ENCODE results near the gene CAND2. TPM values are rescaled to one million over a fixed set of nuclear protein-coding genes. Genes with fewer than 3 reads are reported as not detected.
"Not testable (repeated sequence)": the region's sequence is repeated elsewhere in the genome, so short reads cannot be mapped to it uniquely, and the experiment has no call there.

Gene CAND2
- total RNA-seq, 5 donors from 2014 or later (not counting 1 experiment from before 2014, with no cell fraction given), result 2.1 to 5.9 (median 3.2) TPM

GRCh38 chr3:12852201-12852600, 55.7 kb downstream of the CAND2 start:
- H3K9me3 Mint-ChIP-seq, result no peaks in the 10 kb centered on the region
- no CpG with 5 or more reads among the region's 3 CpGs for WGBS (ENCODE audit: insufficient coverage)
- H3K4me3 Mint-ChIP-seq, result no peak overlapping the region
- peaks cover 3 to 24% of the 10 kb centered on the region in 2 donors for H3K27me3 Mint-ChIP-seq
- ATAC-seq (replicated peaks in 1 of 4), result no peak
- H3K27me3 ChIP-seq (replicated peaks in 1 of 2; ENCODE audit: control insufficient read depth in 2 of 2, extremely low read depth in 1 of 2, insufficient read depth in 2 of 2, low read length in 1 of 2), result peaks cover 0 to 22% of the 10 kb centered on the region in 2 experiments
- no peaks in the 10 kb centered on the region for H3K4me1 ChIP-seq (ENCODE audit: control insufficient read depth in 1 of 2, extremely low read depth in 1 of 2, insufficient read depth in 2 of 2, low read length in 2 of 2)
- H3K4me1 Mint-ChIP-seq, result no peaks in the 10 kb centered on the region
- DNase-seq, result no peak
- no peaks in the 10 kb centered on the region for H3K36me3 Mint-ChIP-seq
- H3K9me3 ChIP-seq, result no peaks in the 10 kb centered on the region
- H3K4me3 ChIP-seq (ENCODE audit: control insufficient read depth in 1 of 2, extremely low read depth in 1 of 2, low read length in 1 of 2), result no peak overlapping the region
- ChIA-PET CTCF (interaction anchor here (0.6 to 0.7 kb wide), 2 partner anchors 702 to 1026 kb away, joined by 3 to 9 read pairs; no protein-coding TSS in a partner anchor), POLR2A (no interaction called here)
- no peak overlapping the region for H3K27ac Mint-ChIP-seq
- no peaks in the 10 kb centered on the region for H3K36me3 ChIP-seq (ENCODE audit: control insufficient read depth in 2 of 2, extremely low read depth in 1 of 2, insufficient read depth in 1 of 2, low read length in 1 of 2)
- H3K27ac ChIP-seq (ENCODE audit: low read length), result no peak overlapping the region

GRCh38 chr3:12853847-12854246, 57.4 kb downstream of the CAND2 start:
- H3K36me3 Mint-ChIP-seq; H3K9me3 ChIP-seq; H3K4me3 Mint-ChIP-seq; H3K9me3 Mint-ChIP-seq; H3K36me3 ChIP-seq (ENCODE audit: control insufficient read depth in 2 of 2, extremely low read depth in 1 of 2, insufficient read depth in 1 of 2, low read length in 1 of 2); DNase-seq; H3K4me1 Mint-ChIP-seq; H3K27ac Mint-ChIP-seq; H3K4me3 ChIP-seq (ENCODE audit: control insufficient read depth in 1 of 2, extremely low read depth in 1 of 2, low read length in 1 of 2); H3K4me1 ChIP-seq (ENCODE audit: control insufficient read depth in 1 of 2, extremely low read depth in 1 of 2, insufficient read depth in 2 of 2, low read length in 2 of 2); CTCF ChIA-PET; H3K27ac ChIP-seq (ENCODE audit: low read length); ATAC-seq (replicated peaks in 1 of 4): not testable (repeated sequence)
- POLR2A ChIA-PET, result interaction anchor here in 1 of 2 donors (0.5 kb wide), 1 partner anchor 91 kb away, joined by 12 read pairs; no protein-coding TSS in a partner anchor
- peaks cover 3 to 24% of the 10 kb centered on the region in 2 donors for H3K27me3 Mint-ChIP-seq
- WGBS (ENCODE audit: insufficient coverage), result 63% methylated on average over 2 of the region's 2 CpGs
- H3K27me3 ChIP-seq (replicated peaks in 1 of 2; ENCODE audit: control insufficient read depth in 2 of 2, extremely low read depth in 1 of 2, insufficient read depth in 2 of 2, low read length in 1 of 2), result peaks cover 0 to 22% of the 10 kb centered on the region in 2 experiments

GRCh38 chr3:12854565-12854964, 58.1 kb downstream of the CAND2 start:
- Mint-ChIP-seq H3K4me1 (no peaks in the 10 kb centered on the region), H3K9me3 (no peaks in the 10 kb centered on the region), H3K4me3 (no peak overlapping the region), H3K36me3 (no peaks in the 10 kb centered on the region), H3K27me3 (peaks cover 4 to 24% of the 10 kb centered on the region in 2 donors), H3K27ac (no peak overlapping the region)
- H3K9me3 ChIP-seq, result no peaks in the 10 kb centered on the region
- peaks cover 0 to 22% of the 10 kb centered on the region in 2 experiments for H3K27me3 ChIP-seq (replicated peaks in 1 of 2; ENCODE audit: control insufficient read depth in 2 of 2, extremely low read depth in 1 of 2, insufficient read depth in 2 of 2, low read length in 1 of 2)
- H3K27ac ChIP-seq (ENCODE audit: low read length), result no peak overlapping the region
- no peaks in the 10 kb centered on the region for H3K36me3 ChIP-seq (ENCODE audit: control insufficient read depth in 2 of 2, extremely low read depth in 1 of 2, insufficient read depth in 1 of 2, low read length in 1 of 2)
- H3K4me1 ChIP-seq (ENCODE audit: control insufficient read depth in 1 of 2, extremely low read depth in 1 of 2, insufficient read depth in 2 of 2, low read length in 2 of 2), result no peaks in the 10 kb centered on the region
- DNase-seq (no peak), ATAC-seq (replicated peaks in 1 of 4) (no peak)
- WGBS (ENCODE audit: insufficient coverage), result 92% methylated on average over 2 of the region's 4 CpGs
- no peak overlapping the region for H3K4me3 ChIP-seq (ENCODE audit: control insufficient read depth in 1 of 2, extremely low read depth in 1 of 2, low read length in 1 of 2)
- POLR2A ChIA-PET, result no interaction called here
- CTCF ChIA-PET, result no interaction called here

- DNase-seq (no peak), ATAC-seq (replicated peaks in 1 of 4) (no peak)
- H3K4me3 Mint-ChIP-seq, result no peak overlapping the region
- no peaks in the 10 kb centered on the region for H3K4me1 Mint-ChIP-seq
- ChIA-PET POLR2A (no interaction called here), CTCF (no interaction called here)
- Histone ChIP-seq H3K9me3 (no peaks in the 10 kb centered on the region), H3K27ac (ENCODE audit: low read length) (no peak overlapping the region), H3K36me3 (ENCODE audit: control insufficient read depth in 2 of 2, extremely low read depth in 1 of 2, insufficient read depth in 1 of 2, low read length in 1 of 2) (no peaks in the 10 kb centered on the region), H3K4me3 (ENCODE audit: control insufficient read depth in 1 of 2, extremely low read depth in 1 of 2, low read length in 1 of 2) (no peak overlapping the region), H3K4me1 (ENCODE audit: control insufficient read depth in 1 of 2, extremely low read depth in 1 of 2, insufficient read depth in 2 of 2, low read length in 2 of 2) (no peaks in the 10 kb centered on the region), H3K27me3 (replicated peaks in 1 of 2; ENCODE audit: control insufficient read depth in 2 of 2, extremely low read depth in 1 of 2, insufficient read depth in 2 of 2, low read length in 1 of 2) (peaks cover 0 to 23% of the 10 kb centered on the region in 2 experiments)
- no peaks in the 10 kb centered on the region for H3K36me3 Mint-ChIP-seq
- H3K9me3 Mint-ChIP-seq, result no peaks in the 10 kb centered on the region
- peaks cover 3 to 20% of the 10 kb centered on the region in 2 donors for H3K27me3 Mint-ChIP-seq
- H3K27ac Mint-ChIP-seq, result no peak overlapping the region
- whole genome bisulfite sequencing (ENCODE audit: insufficient coverage), result 78% methylated on average over 3 of the region's 5 CpGs
These were observed 60.1 kb downstream of the CAND2 start for GRCh38 chr3:12856626-12857025.

GRCh38 chr3:12859840-12860239, 63.4 kb downstream of the CAND2 start:
- WGBS (ENCODE audit: insufficient coverage), result 63% methylated on average over 1 of the region's 7 CpGs

GRCh38 chr3:12861611-12862010, 65.1 kb downstream of the CAND2 start:
- no peak for DNase-seq

More at GRCh38 chr3:12859840-12860239, 63.4 kb downstream of the CAND2 start:
- CTCF ChIA-PET, result no interaction called here
- POLR2A ChIA-PET, result no interaction called here
- Mint-ChIP-seq H3K27me3 (peaks cover 3 to 9% of the 10 kb centered on the region in 2 donors), H3K9me3 (peaks cover 0 to under 1% (median 0%) of the 10 kb centered on the region in 3 donors), H3K4me1 (no peaks in the 10 kb centered on the region), H3K4me3 (no peak overlapping the region), H3K36me3 (no peaks in the 10 kb centered on the region), H3K27ac (no peak overlapping the region)
- Histone ChIP-seq H3K4me1 (ENCODE audit: control insufficient read depth in 1 of 2, extremely low read depth in 1 of 2, insufficient read depth in 2 of 2, low read length in 2 of 2) (no peaks in the 10 kb centered on the region), H3K9me3 (no peaks in the 10 kb centered on the region), H3K4me3 (ENCODE audit: control insufficient read depth in 1 of 2, extremely low read depth in 1 of 2, low read length in 1 of 2) (no peak overlapping the region), H3K27me3 (replicated peaks in 1 of 2; ENCODE audit: control insufficient read depth in 2 of 2, extremely low read depth in 1 of 2, insufficient read depth in 2 of 2, low read length in 1 of 2) (peaks cover 0 to 24% of the 10 kb centered on the region in 2 experiments), H3K36me3 (ENCODE audit: control insufficient read depth in 2 of 2, extremely low read depth in 1 of 2, insufficient read depth in 1 of 2, low read length in 1 of 2) (no peaks in the 10 kb centered on the region), H3K27ac (ENCODE audit: low read length) (no peak overlapping the region)
- DNase-seq (no peak), ATAC-seq (replicated peaks in 1 of 4) (no peak)

GRCh38 chr3:12862387-12862786, 65.9 kb downstream of the CAND2 start:
- Mint-ChIP-seq H3K27me3 (peaks cover 3 to 21% of the 10 kb centered on the region in 2 donors), H3K4me1 (no peaks in the 10 kb centered on the region), H3K36me3 (peaks cover 3% of the 10 kb centered on the region), H3K27ac (no peak overlapping the region), H3K9me3 (peaks cover 5 to 9% (median 6%) of the 10 kb centered on the region in 3 donors), H3K4me3 (no peak overlapping the region)
- Histone ChIP-seq H3K27me3 (replicated peaks in 1 of 2; ENCODE audit: control insufficient read depth in 2 of 2, extremely low read depth in 1 of 2, insufficient read depth in 2 of 2, low read length in 1 of 2) (peaks cover 0 to 28% of the 10 kb centered on the region in 2 experiments), H3K9me3 (no peaks in the 10 kb centered on the region), H3K27ac (ENCODE audit: low read length) (no peak overlapping the region), H3K36me3 (ENCODE audit: control insufficient read depth in 2 of 2, extremely low read depth in 1 of 2, insufficient read depth in 1 of 2, low read length in 1 of 2) (no peaks in the 10 kb centered on the region), H3K4me1 (ENCODE audit: control insufficient read depth in 1 of 2, extremely low read depth in 1 of 2, insufficient read depth in 2 of 2, low read length in 2 of 2) (no peaks in the 10 kb centered on the region), H3K4me3 (ENCODE audit: control insufficient read depth in 1 of 2, extremely low read depth in 1 of 2, low read length in 1 of 2) (no peak overlapping the region)
- ATAC-seq (replicated peaks in 1 of 4) (no peak), DNase-seq (no peak)
- 95% methylated on average over 8 of the region's 8 CpGs for WGBS (ENCODE audit: insufficient coverage)
- ChIA-PET CTCF (no interaction called here), POLR2A (no interaction called here)

More at GRCh38 chr3:12861611-12862010, 65.1 kb downstream of the CAND2 start:
- no peak for ATAC-seq (replicated peaks in 1 of 4)
- Histone ChIP-seq H3K36me3 (ENCODE audit: control insufficient read depth in 2 of 2, extremely low read depth in 1 of 2, insufficient read depth in 1 of 2, low read length in 1 of 2) (no peaks in the 10 kb centered on the region), H3K4me1 (ENCODE audit: control insufficient read depth in 1 of 2, extremely low read depth in 1 of 2, insufficient read depth in 2 of 2, low read length in 2 of 2) (no peaks in the 10 kb centered on the region), H3K9me3 (no peaks in the 10 kb centered on the region), H3K27me3 (replicated peaks in 1 of 2; ENCODE audit: control insufficient read depth in 2 of 2, extremely low read depth in 1 of 2, insufficient read depth in 2 of 2, low read length in 1 of 2) (peaks cover 0 to 23% of the 10 kb centered on the region in 2 experiments), H3K27ac (ENCODE audit: low read length) (no peak overlapping the region), H3K4me3 (ENCODE audit: control insufficient read depth in 1 of 2, extremely low read depth in 1 of 2, low read length in 1 of 2) (no peak overlapping the region)
- Mint-ChIP-seq H3K4me3 (no peak overlapping the region), H3K27ac (no peak overlapping the region), H3K4me1 (no peaks in the 10 kb centered on the region), H3K36me3 (peaks cover 3% of the 10 kb centered on the region), H3K9me3 (peaks cover 5 to 9% (median 6%) of the 10 kb centered on the region in 3 donors), H3K27me3 (peaks cover 3 to 16% of the 10 kb centered on the region in 2 donors)
- ChIA-PET CTCF (no interaction called here), POLR2A (no interaction called here)
- WGBS (ENCODE audit: insufficient coverage), result 90% methylated on average over 2 of the region's 5 CpGs
